Panc1 (cell line): Measurements from ENCODE around the gene EPDR1.

Experiments used
- POLR2AphosphoS5 ChIP-seq: IDR thresholded peaks from 2 replicates; pipeline ENCODE4 v1.6.1; 2012; ENCODE audit warnings: mild to moderate bottlenecking, low read depth, low read length, moderate library complexity
- TF ChIP-seq, protein P1 (sequence below): fragments of 450-650 bp; IDR thresholded peaks from 2 replicates; pipeline ENCODE4 v1.5.1; 2017; ENCODE audit warnings: mild to moderate bottlenecking

GRCh38 chr7:37961251-37961650 is 40.8 kb downstream of the EPDR1 start:
- TF ChIP-seq, protein P1, sequence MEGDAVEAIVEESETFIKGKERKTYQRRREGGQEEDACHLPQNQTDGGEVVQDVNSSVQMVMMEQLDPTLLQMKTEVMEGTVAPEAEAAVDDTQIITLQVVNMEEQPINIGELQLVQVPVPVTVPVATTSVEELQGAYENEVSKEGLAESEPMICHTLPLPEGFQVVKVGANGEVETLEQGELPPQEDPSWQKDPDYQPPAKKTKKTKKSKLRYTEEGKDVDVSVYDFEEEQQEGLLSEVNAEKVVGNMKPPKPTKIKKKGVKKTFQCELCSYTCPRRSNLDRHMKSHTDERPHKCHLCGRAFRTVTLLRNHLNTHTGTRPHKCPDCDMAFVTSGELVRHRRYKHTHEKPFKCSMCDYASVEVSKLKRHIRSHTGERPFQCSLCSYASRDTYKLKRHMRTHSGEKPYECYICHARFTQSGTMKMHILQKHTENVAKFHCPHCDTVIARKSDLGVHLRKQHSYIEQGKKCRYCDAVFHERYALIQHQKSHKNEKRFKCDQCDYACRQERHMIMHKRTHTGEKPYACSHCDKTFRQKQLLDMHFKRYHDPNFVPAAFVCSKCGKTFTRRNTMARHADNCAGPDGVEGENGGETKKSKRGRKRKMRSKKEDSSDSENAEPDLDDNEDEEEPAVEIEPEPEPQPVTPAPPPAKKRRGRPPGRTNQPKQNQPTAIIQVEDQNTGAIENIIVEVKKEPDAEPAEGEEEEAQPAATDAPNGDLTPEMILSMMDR = no peak
- no peak for TF ChIP-seq POLR2AphosphoS5
